ENCODE results near the gene S100A14. TPM values are rescaled to one million over a fixed set of nuclear protein-coding genes. Genes with fewer than 3 reads are reported as not detected.

The S100A14 gene
- total and polyA plus RNA-seq, 2 of the 13 experiments (the other 11 are each of a cell fraction or from before 2014, with no cell fraction given), result 1.4 to 7.7 TPM

DNA sequence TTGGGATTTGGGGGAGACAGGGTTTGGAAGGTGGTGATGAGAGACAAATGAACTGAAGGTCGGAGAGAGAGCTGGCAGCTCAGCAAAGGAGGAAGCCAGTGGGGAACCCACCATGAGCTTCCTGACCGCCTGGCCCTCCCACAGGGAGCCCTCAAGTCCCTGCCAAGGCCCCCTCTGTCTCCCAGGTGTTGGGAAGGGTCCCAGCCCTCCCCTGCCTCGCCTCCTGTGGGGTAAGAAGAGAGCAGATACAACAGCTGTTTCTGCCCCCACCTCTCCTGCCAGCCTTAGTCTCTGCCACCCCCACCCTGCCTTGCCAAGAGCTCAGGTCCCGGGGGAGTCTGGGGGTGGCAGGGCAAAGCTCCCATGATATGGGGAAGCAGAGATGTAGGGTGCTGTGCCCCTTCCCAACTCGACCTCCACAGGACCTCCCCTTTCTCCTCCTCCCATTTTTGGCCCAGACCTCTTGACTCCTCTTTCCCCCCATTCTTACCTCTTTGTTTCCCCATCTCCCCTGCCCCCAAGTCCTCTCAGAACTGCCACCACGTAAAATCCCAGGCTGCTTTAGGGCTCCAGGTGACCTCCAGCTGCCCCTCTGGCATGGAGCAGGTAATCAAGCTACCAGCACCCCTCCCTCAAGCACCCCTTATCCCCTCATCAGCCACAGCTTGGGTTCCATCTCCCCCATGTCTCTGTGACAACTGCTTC is 12.7 kb upstream of the S100A14 start (continued):
- TF ChIP-seq, protein P1, sequence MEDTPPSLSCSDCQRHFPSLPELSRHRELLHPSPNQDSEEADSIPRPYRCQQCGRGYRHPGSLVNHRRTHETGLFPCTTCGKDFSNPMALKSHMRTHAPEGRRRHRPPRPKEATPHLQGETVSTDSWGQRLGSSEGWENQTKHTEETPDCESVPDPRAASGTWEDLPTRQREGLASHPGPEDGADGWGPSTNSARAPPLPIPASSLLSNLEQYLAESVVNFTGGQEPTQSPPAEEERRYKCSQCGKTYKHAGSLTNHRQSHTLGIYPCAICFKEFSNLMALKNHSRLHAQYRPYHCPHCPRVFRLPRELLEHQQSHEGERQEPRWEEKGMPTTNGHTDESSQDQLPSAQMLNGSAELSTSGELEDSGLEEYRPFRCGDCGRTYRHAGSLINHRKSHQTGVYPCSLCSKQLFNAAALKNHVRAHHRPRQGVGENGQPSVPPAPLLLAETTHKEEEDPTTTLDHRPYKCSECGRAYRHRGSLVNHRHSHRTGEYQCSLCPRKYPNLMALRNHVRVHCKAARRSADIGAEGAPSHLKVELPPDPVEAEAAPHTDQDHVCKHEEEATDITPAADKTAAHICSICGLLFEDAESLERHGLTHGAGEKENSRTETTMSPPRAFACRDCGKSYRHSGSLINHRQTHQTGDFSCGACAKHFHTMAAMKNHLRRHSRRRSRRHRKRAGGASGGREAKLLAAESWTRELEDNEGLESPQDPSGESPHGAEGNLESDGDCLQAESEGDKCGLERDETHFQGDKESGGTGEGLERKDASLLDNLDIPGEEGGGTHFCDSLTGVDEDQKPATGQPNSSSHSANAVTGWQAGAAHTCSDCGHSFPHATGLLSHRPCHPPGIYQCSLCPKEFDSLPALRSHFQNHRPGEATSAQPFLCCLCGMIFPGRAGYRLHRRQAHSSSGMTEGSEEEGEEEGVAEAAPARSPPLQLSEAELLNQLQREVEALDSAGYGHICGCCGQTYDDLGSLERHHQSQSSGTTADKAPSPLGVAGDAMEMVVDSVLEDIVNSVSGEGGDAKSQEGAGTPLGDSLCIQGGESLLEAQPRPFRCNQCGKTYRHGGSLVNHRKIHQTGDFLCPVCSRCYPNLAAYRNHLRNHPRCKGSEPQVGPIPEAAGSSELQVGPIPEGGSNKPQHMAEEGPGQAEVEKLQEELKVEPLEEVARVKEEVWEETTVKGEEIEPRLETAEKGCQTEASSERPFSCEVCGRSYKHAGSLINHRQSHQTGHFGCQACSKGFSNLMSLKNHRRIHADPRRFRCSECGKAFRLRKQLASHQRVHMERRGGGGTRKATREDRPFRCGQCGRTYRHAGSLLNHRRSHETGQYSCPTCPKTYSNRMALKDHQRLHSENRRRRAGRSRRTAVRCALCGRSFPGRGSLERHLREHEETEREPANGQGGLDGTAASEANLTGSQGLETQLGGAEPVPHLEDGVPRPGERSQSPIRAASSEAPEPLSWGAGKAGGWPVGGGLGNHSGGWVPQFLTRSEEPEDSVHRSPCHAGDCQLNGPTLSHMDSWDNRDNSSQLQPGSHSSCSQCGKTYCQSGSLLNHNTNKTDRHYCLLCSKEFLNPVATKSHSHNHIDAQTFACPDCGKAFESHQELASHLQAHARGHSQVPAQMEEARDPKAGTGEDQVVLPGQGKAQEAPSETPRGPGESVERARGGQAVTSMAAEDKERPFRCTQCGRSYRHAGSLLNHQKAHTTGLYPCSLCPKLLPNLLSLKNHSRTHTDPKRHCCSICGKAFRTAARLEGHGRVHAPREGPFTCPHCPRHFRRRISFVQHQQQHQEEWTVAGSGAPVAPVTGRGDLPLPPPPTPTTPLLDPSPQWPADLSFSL (CRISPR knock-in tag; IDR thresholded peaks at IDR 0.05), result no peak
- no peak for TF ChIP-seq MYC (CRISPR knock-in tag; IDR thresholded peaks at IDR 0.05; ENCODE audit: borderline replicate concordance)
- TF ChIP-seq HDAC1 (CRISPR knock-in tag; IDR thresholded peaks at IDR 0.05), result 0 out of 2 replicates have a peak, but pooled peaks have one; percentile 8
- TF ChIP-seq, protein P2, sequence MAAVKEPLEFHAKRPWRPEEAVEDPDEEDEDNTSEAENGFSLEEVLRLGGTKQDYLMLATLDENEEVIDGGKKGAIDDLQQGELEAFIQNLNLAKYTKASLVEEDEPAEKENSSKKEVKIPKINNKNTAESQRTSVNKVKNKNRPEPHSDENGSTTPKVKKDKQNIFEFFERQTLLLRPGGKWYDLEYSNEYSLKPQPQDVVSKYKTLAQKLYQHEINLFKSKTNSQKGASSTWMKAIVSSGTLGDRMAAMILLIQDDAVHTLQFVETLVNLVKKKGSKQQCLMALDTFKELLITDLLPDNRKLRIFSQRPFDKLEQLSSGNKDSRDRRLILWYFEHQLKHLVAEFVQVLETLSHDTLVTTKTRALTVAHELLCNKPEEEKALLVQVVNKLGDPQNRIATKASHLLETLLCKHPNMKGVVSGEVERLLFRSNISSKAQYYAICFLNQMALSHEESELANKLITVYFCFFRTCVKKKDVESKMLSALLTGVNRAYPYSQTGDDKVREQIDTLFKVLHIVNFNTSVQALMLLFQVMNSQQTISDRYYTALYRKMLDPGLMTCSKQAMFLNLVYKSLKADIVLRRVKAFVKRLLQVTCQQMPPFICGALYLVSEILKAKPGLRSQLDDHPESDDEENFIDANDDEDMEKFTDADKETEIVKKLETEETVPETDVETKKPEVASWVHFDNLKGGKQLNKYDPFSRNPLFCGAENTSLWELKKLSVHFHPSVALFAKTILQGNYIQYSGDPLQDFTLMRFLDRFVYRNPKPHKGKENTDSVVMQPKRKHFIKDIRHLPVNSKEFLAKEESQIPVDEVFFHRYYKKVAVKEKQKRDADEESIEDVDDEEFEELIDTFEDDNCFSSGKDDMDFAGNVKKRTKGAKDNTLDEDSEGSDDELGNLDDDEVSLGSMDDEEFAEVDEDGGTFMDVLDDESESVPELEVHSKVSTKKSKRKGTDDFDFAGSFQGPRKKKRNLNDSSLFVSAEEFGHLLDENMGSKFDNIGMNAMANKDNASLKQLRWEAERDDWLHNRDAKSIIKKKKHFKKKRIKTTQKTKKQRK (IDR thresholded peaks at IDR 0.05; ENCODE audit: low read length), result no peak
- TF ChIP-seq POLR2G (IDR thresholded peaks at IDR 0.05; ENCODE audit: low read depth, low read length), result 0 out of 2 replicates have a peak, but pooled peaks have one; percentile 49
- TF ChIP-seq, protein P3, sequence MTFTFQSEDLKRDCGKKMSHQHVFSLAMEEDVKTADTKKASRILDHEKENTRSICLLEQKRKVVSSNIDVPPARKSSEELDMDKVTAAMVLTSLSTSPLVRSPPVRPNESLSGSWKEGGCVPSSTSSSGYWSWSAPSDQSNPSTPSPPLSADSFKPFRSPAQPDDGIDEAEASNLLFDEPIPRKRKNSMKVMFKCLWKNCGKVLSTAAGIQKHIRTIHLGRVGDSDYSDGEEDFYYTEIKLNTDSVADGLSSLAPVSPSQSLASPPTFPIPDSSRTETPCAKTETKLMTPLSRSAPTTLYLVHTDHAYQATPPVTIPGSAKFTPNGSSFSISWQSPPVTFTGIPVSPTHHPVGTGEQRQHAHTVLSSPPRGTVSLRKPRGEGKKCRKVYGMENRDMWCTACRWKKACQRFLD (CRISPR knock-in tag; IDR thresholded peaks at IDR 0.05; ENCODE audit: borderline replicate concordance), result no peak
- TF ChIP-seq HDAC6 (IDR thresholded peaks at IDR 0.05; ENCODE audit: low read depth, low read length), result no peak
- TF ChIP-seq PHF21A (CRISPR knock-in tag; IDR thresholded peaks at IDR 0.05), result 0 out of 2 replicates have a peak, but pooled peaks have one; percentile 33
- TF ChIP-seq KDM6A (CRISPR knock-in tag; IDR thresholded peaks at IDR 0.05; ENCODE audit: low read depth), result no peak
- no peak for TF ChIP-seq ZNF3 (CRISPR knock-in tag; IDR thresholded peaks at IDR 0.05)
- TF ChIP-seq RBM39 (IDR thresholded peaks at IDR 0.05; ENCODE audit: low read depth, low read length, poor library complexity, severe bottlenecking), result no peak
- TF ChIP-seq, protein P4, sequence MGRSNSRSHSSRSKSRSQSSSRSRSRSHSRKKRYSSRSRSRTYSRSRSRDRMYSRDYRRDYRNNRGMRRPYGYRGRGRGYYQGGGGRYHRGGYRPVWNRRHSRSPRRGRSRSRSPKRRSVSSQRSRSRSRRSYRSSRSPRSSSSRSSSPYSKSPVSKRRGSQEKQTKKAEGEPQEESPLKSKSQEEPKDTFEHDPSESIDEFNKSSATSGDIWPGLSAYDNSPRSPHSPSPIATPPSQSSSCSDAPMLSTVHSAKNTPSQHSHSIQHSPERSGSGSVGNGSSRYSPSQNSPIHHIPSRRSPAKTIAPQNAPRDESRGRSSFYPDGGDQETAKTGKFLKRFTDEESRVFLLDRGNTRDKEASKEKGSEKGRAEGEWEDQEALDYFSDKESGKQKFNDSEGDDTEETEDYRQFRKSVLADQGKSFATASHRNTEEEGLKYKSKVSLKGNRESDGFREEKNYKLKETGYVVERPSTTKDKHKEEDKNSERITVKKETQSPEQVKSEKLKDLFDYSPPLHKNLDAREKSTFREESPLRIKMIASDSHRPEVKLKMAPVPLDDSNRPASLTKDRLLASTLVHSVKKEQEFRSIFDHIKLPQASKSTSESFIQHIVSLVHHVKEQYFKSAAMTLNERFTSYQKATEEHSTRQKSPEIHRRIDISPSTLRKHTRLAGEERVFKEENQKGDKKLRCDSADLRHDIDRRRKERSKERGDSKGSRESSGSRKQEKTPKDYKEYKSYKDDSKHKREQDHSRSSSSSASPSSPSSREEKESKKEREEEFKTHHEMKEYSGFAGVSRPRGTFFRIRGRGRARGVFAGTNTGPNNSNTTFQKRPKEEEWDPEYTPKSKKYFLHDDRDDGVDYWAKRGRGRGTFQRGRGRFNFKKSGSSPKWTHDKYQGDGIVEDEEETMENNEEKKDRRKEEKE (IDR thresholded peaks at IDR 0.05), result no peak
- TF ChIP-seq, protein P5, sequence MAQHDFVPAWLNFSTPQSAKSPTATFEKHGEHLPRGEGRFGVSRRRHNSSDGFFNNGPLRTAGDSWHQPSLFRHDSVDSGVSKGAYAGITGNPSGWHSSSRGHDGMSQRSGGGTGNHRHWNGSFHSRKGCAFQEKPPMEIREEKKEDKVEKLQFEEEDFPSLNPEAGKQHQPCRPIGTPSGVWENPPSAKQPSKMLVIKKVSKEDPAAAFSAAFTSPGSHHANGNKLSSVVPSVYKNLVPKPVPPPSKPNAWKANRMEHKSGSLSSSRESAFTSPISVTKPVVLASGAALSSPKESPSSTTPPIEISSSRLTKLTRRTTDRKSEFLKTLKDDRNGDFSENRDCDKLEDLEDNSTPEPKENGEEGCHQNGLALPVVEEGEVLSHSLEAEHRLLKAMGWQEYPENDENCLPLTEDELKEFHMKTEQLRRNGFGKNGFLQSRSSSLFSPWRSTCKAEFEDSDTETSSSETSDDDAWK (CRISPR knock-in tag; IDR thresholded peaks at IDR 0.05), result no peak

Measured in HepG2 (cell line).